Ishikawa (cell line): ENCODE results near the gene C16orf78.

Experiments used
- CEBPB ChIP-seq: IDR thresholded peaks from 2 replicates; pipeline ENCODE4 v1.6.1; 2012
- CREB1 ChIP-seq: IDR thresholded peaks from 2 replicates; pipeline ENCODE4 v1.6.1; 2012; ENCODE audit warnings: low read depth
- EGR1 ChIP-seq: IDR thresholded peaks from 2 replicates; pipeline ENCODE4 v1.6.1; 2012
- EP300 ChIP-seq: IDR thresholded peaks from 2 replicates; pipeline ENCODE4 v1.6.1; 2012; ENCODE audit warnings: borderline replicate concordance
- FOXM1 ChIP-seq: IDR thresholded peaks from 2 replicates; pipeline ENCODE4 v1.6.1; 2012; ENCODE audit warnings: low read depth, borderline replicate concordance
- NFIC ChIP-seq: IDR thresholded peaks from 2 replicates; pipeline ENCODE4 v1.6.1; 2012
- RAD21 ChIP-seq: IDR thresholded peaks from 2 replicates; pipeline ENCODE4 v1.6.1; 2012; ENCODE audit warnings: low read depth
- TAF1 ChIP-seq: IDR thresholded peaks from 2 replicates; pipeline ENCODE4 v1.6.1; 2012; ENCODE audit warnings: low read depth, mild to moderate bottlenecking
- TCF12 ChIP-seq: IDR thresholded peaks from 2 replicates; pipeline ENCODE4 v1.6.1; 2012; ENCODE audit warnings: low read depth
- TEAD4 ChIP-seq: IDR thresholded peaks from 2 replicates; pipeline ENCODE4 v1.6.1; 2012
- USF1 ChIP-seq: IDR thresholded peaks from 2 replicates; pipeline ENCODE4 v1.6.1; 2012
- YY1 ChIP-seq: IDR thresholded peaks from 2 replicates; pipeline ENCODE4 v1.6.1; 2012; ENCODE audit warnings: low read depth
- ZBTB7A ChIP-seq: IDR thresholded peaks from 2 replicates; pipeline ENCODE4 v1.6.1; 2012; ENCODE audit warnings: low read depth
- TF ChIP-seq, protein P1 (sequence below): IDR thresholded peaks from 2 replicates; pipeline ENCODE4 v1.6.1; 2012; ENCODE audit warnings: low read depth, mild to moderate bottlenecking
- TF ChIP-seq, protein P2 (sequence below): IDR thresholded peaks from 2 replicates; pipeline ENCODE4 v1.6.1; 2012

The C16orf78 gene

GRCh38 chr16:49398761-49399160, 25.2 kb downstream of the C16orf78 start:
- TF ChIP-seq CREB1 (no peak), NFIC (no peak), EP300 (no peak), TEAD4 (no peak), YY1 (no peak), EGR1 (no peak), ZBTB7A (no peak), TAF1 (no peak), RAD21 (no peak), TCF12 (no peak), FOXM1 (no peak)
- TF ChIP-seq, protein P1, sequence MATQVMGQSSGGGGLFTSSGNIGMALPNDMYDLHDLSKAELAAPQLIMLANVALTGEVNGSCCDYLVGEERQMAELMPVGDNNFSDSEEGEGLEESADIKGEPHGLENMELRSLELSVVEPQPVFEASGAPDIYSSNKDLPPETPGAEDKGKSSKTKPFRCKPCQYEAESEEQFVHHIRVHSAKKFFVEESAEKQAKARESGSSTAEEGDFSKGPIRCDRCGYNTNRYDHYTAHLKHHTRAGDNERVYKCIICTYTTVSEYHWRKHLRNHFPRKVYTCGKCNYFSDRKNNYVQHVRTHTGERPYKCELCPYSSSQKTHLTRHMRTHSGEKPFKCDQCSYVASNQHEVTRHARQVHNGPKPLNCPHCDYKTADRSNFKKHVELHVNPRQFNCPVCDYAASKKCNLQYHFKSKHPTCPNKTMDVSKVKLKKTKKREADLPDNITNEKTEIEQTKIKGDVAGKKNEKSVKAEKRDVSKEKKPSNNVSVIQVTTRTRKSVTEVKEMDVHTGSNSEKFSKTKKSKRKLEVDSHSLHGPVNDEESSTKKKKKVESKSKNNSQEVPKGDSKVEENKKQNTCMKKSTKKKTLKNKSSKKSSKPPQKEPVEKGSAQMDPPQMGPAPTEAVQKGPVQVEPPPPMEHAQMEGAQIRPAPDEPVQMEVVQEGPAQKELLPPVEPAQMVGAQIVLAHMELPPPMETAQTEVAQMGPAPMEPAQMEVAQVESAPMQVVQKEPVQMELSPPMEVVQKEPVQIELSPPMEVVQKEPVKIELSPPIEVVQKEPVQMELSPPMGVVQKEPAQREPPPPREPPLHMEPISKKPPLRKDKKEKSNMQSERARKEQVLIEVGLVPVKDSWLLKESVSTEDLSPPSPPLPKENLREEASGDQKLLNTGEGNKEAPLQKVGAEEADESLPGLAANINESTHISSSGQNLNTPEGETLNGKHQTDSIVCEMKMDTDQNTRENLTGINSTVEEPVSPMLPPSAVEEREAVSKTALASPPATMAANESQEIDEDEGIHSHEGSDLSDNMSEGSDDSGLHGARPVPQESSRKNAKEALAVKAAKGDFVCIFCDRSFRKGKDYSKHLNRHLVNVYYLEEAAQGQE: no peak

GRCh38 chr16:49399594-49400364, 26.2 kb downstream of the C16orf78 start:
- TF ChIP-seq USF1 (no peak), YY1 (no peak), EGR1 (no peak), TAF1 (no peak), ZBTB7A (no peak), NFIC (no peak), CEBPB (no peak), FOXM1 (no peak), CREB1 (no peak), EP300 (no peak), TCF12 (no peak), RAD21 (no peak), TEAD4 (no peak)
- TF ChIP-seq, protein P1: no peak
- TF ChIP-seq, protein P2, sequence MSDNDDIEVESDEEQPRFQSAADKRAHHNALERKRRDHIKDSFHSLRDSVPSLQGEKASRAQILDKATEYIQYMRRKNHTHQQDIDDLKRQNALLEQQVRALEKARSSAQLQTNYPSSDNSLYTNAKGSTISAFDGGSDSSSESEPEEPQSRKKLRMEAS: no peak

- TF ChIP-seq FOXM1 (no peak), EP300 (no peak), ZBTB7A (no peak), RAD21 (no peak), TEAD4 (no peak), TAF1 (no peak), YY1 (no peak), USF1 (no peak), CREB1 (no peak), EGR1 (no peak), CEBPB (no peak), NFIC (no peak)
- TF ChIP-seq, protein P2: no peak
- TF ChIP-seq, protein P1: no peak
These were observed 27.0 kb downstream of the C16orf78 start for GRCh38 chr16:49400611-49401010.

DNA sequence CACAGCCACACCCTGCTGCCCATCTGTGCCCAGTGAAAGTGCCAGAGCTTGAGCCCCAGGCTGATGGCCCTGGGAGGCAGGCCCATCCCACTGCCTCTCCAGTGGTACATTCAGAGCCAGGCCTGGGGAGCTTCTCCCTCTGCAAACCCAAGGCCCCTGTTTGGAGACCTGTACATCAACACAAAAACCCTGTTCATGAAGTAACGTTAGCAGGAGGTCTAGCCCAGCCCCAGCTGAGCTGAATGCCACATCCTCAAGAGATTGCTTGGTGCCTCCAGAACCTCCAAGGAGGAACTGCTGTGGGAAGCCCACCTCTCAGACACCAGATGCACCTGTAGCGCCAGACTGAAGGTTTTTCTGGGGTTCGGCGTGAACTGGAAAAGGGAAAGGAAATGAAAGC, 31.5 kb downstream of the C16orf78 start:
- TF ChIP-seq, protein P1: no peak
- TF ChIP-seq ZBTB7A (no peak), CEBPB (no peak), EP300 (no peak), YY1 (no peak), TCF12 (no peak), USF1 (no peak), FOXM1 (no peak), TAF1 (no peak), EGR1 (no peak), RAD21 (no peak), CREB1 (no peak), NFIC (no peak), TEAD4 (no peak)
- TF ChIP-seq, protein P2: no peak
